Ishikawa (cell line): ENCODE results near the gene HTR4.

Experiments
- CEBPB ChIP-seq: IDR thresholded peaks from 2 replicates; pipeline ENCODE4 v1.6.1; 2012
- CREB1 ChIP-seq: IDR thresholded peaks from 2 replicates; pipeline ENCODE4 v1.6.1; 2012; ENCODE audit warnings: low read depth
- EGR1 ChIP-seq: IDR thresholded peaks from 2 replicates; pipeline ENCODE4 v1.6.1; 2012
- EP300 ChIP-seq: IDR thresholded peaks from 2 replicates; pipeline ENCODE4 v1.6.1; 2012; ENCODE audit warnings: borderline replicate concordance
- FOXM1 ChIP-seq: IDR thresholded peaks from 2 replicates; pipeline ENCODE4 v1.6.1; 2012; ENCODE audit warnings: low read depth, borderline replicate concordance
- MAX ChIP-seq: IDR thresholded peaks from 2 replicates; pipeline ENCODE4 v1.6.1; 2012
- NFIC ChIP-seq: IDR thresholded peaks from 2 replicates; pipeline ENCODE4 v1.6.1; 2012
- RAD21 ChIP-seq: IDR thresholded peaks from 2 replicates; pipeline ENCODE4 v1.6.1; 2012; ENCODE audit warnings: low read depth
- REST ChIP-seq: IDR thresholded peaks from 2 replicates; pipeline ENCODE4 v1.6.1; 2012; ENCODE audit warnings: low read depth, mild to moderate bottlenecking
- TAF1 ChIP-seq: IDR thresholded peaks from 2 replicates; pipeline ENCODE4 v1.6.1; 2012; ENCODE audit warnings: low read depth, mild to moderate bottlenecking
- TCF12 ChIP-seq: IDR thresholded peaks from 2 replicates; pipeline ENCODE4 v1.6.1; 2012; ENCODE audit warnings: low read depth
- TEAD4 ChIP-seq: IDR thresholded peaks from 2 replicates; pipeline ENCODE4 v1.6.1; 2012
- USF1 ChIP-seq: IDR thresholded peaks from 2 replicates; pipeline ENCODE4 v1.6.1; 2012
- YY1 ChIP-seq: IDR thresholded peaks from 2 replicates; pipeline ENCODE4 v1.6.1; 2012; ENCODE audit warnings: low read depth
- ZBTB7A ChIP-seq: IDR thresholded peaks from 2 replicates; pipeline ENCODE4 v1.6.1; 2012; ENCODE audit warnings: low read depth

The HTR4 gene

DNA sequence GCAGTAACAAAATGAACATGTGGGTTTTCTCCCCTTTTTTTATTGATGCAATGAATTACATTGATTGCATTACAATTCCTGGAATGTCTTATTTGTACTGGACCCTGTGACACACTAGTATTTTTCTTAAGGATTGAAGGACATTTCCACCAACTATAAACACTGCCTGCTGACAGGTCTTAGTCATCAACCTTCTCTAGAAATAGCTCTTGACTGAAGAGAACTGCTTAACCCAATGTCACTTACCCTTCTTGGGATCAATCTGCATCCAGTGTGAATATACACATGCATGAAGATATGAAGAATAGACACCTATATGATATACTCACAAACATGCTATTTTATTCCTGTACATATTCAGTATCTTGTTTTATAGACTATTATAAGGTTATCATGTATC, 140.0 kb downstream of the HTR4 start:
- TF ChIP-seq CREB1 (no peak), EGR1 (no peak), EP300 (no peak), TCF12 (no peak), ZBTB7A (no peak), MAX (no peak), CEBPB (no peak), TEAD4 (no peak), REST (no peak), RAD21 (no peak), TAF1 (no peak), USF1 (no peak), YY1 (no peak), FOXM1 (no peak)

- TF ChIP-seq EGR1 (no peak), REST (no peak), MAX (no peak), TCF12 (no peak), NFIC (no peak), YY1 (no peak), USF1 (no peak), FOXM1 (no peak), CREB1 (no peak), EP300 (no peak), TAF1 (no peak), RAD21 (no peak), TEAD4 (no peak), ZBTB7A (no peak), CEBPB (no peak)
Measured at GRCh38 chr5:148512498-148512897, 141.8 kb downstream of the HTR4 start.

DNA sequence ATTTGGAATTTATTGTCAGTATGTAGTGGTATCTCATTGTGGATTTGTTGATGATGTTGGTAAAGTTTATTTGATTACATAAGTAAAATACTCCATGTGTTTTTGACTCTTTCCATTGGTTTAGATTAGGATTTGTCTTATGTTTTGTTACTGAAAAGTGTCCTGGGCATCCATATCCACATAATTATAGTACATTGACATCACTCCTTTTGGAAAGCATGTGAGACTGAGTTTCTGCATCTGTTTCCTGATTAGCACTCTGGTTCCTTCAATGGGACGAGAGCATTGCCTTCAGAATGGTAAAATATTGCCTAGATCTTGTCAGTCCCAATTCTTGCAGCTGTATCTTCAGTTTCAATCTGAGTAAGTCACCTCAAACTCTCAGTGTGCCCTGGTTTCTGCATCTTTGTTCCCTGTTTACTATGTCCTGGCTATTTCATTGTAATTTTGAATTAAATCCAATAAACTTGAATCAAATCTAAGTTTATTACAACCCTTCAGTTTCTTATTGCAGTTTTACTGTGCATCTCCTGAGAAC, 142.4 kb downstream of the HTR4 start:
- TF ChIP-seq MAX (no peak), EGR1 (no peak), REST (no peak), FOXM1 (no peak), USF1 (no peak), TAF1 (no peak), EP300 (no peak)

DNA sequence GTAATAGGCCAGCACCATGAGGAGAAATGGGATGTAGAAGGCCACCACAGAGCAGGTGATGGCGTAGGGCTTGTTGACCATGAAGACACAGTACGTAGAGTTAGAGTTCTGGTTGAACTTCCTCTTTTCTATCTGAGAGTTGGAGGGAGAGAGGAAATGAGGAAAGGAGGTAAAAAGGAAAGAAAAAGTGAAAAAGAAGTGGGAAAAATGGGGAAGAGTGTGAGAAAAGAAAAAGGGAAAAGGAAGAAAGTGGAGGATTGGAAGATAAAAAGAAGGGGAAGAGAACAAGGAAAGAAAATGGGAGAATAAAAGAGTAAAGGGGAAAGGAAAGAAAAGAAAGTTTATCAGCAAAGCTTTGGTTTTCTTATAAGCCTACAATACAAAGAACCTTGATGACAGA, 144.4 kb downstream of the HTR4 start:
- TF ChIP-seq ZBTB7A: no peak

DNA sequence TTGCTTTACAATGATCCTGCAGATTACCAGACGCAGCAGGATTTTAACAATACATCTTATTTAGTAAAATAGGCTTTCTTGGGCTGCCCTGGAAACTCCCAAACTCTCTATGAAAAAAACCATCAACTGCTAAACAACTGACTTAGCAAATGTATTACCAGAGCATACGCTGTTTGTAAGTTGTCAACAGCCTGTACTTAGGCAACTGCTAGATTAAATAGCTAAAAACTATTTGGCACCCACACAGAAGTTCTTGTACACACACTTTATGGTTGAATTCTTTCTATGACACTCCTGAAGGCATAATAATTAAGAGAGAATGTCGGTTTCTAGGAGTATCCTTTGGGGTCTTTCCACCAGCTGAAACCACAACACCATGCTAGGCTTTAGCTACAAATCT, 146.7 kb downstream of the HTR4 start:
- TF ChIP-seq TEAD4 (no peak), ZBTB7A (no peak), CREB1 (no peak), YY1 (no peak), RAD21 (no peak), USF1 (no peak), CEBPB (no peak), EGR1 (no peak), NFIC (no peak), EP300 (no peak)
